Nephron (organoid): ENCODE measurements around the gene SYTL5.
A peak's percentile ranks its signal among the peaks of the same experiment; 100 is the strongest.

Experiments used
- H3K27ac Mint-ChIP-seq, 3 experiments: 2 replicates each; pipeline ENCODE4 v1.8.0; 2020; ENCODE audit warnings: mixed read lengths in 3 of 3, mild to moderate bottlenecking in 2 of 3, moderate library complexity in 1 of 3
- H3K27me3 Mint-ChIP-seq: 2 replicates; pipeline ENCODE4 v1.8.0; 2021; ENCODE audit warnings: low read depth, mild to moderate bottlenecking, moderate library complexity, mixed read lengths
- H3K36me3 Mint-ChIP-seq: 2 replicates; pipeline ENCODE4 v1.8.0; 2020; ENCODE audit warnings: low read depth, mixed read lengths
- H3K4me1 Mint-ChIP-seq: 2 replicates; pipeline ENCODE4 v1.8.0; 2020; ENCODE audit warnings: mixed read lengths
- H3K4me3 Mint-ChIP-seq, 3 experiments: 2 replicates each; pipeline ENCODE4 v1.8.0; 2020; ENCODE audit warnings: mild to moderate bottlenecking in 3 of 3, mixed read lengths in 3 of 3, moderate library complexity in 2 of 3
- H3K9me3 Mint-ChIP-seq: 2 replicates; pipeline ENCODE4 v1.8.0; 2020; ENCODE audit warnings: mixed read lengths
- CTCF ChIP-seq, 3 experiments: fragments of 200-600 bp; sonication (generic); IDR thresholded peaks; one replicate each; pipeline ENCODE4 v1.5.0; 2021; ENCODE audit warnings: antibody characterized with exemption in 3 of 3; ENCODE audit not compliant: unreplicated experiment in 3 of 3

SYTL5 gene

GRCh38 chrX:38004046-38004445, 2.3 kb upstream of the SYTL5 start:
- Mint-ChIP-seq H3K9me3 (peaks cover 15% of the 10 kb centered on the region), H3K27ac (no peak overlapping the region), H3K27me3 (no peaks in the 10 kb centered on the region), H3K4me3 (no peak overlapping the region), H3K36me3 (no peaks in the 10 kb centered on the region), H3K4me1 (no peaks in the 10 kb centered on the region)
- TF ChIP-seq CTCF (IDR thresholded peaks at IDR 0.05; ENCODE audit: unreplicated experiment in 3 of 3) = no peak

DNA sequence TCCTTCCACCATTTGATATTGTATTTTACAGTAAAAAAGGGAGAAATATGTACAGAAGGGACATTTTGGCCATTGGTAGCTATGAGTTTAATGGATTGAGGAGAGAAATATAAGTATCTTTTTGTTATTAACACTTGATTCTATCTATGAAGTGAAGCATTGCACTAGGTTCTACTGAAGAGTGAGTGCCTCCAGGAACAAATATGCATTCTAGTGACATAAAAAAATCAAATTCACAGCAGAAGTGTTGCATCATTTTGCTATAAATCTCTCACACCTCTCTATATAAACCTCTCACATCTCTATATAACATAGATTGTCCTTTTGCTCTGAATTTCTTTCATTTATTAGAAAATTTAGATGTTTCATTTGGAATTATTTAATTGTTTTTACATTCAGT, 425 bp downstream of the SYTL5 start:
- no peaks in the 10 kb centered on the region for H3K27me3 Mint-ChIP-seq
- H3K4me1 Mint-ChIP-seq = no peaks in the 10 kb centered on the region
- TF ChIP-seq CTCF (IDR thresholded peaks at IDR 0.05; ENCODE audit: unreplicated experiment in 3 of 3) = no peak
- peak overlapping the region in 1 of 3 experiments; percentile 66 for H3K4me3 Mint-ChIP-seq
- H3K27ac Mint-ChIP-seq = peak overlapping the region in 2 of 3 experiments; percentile 16 to 86
- H3K9me3 Mint-ChIP-seq = peaks cover 9% of the 10 kb centered on the region
- no peaks in the 10 kb centered on the region for H3K36me3 Mint-ChIP-seq

- TF ChIP-seq CTCF (IDR thresholded peaks at IDR 0.05; ENCODE audit: unreplicated experiment in 3 of 3) = peak in 1 of 3 experiments; percentile 20
- Mint-ChIP-seq H3K4me3 (no peak overlapping the region), H3K9me3 (peaks cover 9% of the 10 kb centered on the region), H3K27ac (peak overlapping the region in 1 of 3 experiments; percentile 86), H3K27me3 (no peaks in the 10 kb centered on the region), H3K36me3 (no peaks in the 10 kb centered on the region), H3K4me1 (no peaks in the 10 kb centered on the region)
These were observed 2.3 kb downstream of the SYTL5 start for GRCh38 chrX:38008658-38009057.

- Mint-ChIP-seq H3K27me3 (no peaks in the 10 kb centered on the region), H3K4me1 (no peaks in the 10 kb centered on the region), H3K9me3 (no peaks in the 10 kb centered on the region), H3K4me3 (no peak overlapping the region), H3K27ac (no peak overlapping the region), H3K36me3 (no peaks in the 10 kb centered on the region)
- no peak for TF ChIP-seq CTCF (IDR thresholded peaks at IDR 0.05; ENCODE audit: unreplicated experiment in 3 of 3)
These were observed 3.3 kb downstream of the SYTL5 start for GRCh38 chrX:38009641-38010040.

- no peaks in the 10 kb centered on the region for H3K36me3 Mint-ChIP-seq
- peaks cover 16% of the 10 kb centered on the region for H3K4me1 Mint-ChIP-seq
- H3K4me3 Mint-ChIP-seq = peak overlapping the region in 2 of 3 experiments; percentile 9 to 17
- H3K9me3 Mint-ChIP-seq = peaks cover 2% of the 10 kb centered on the region
- H3K27ac Mint-ChIP-seq = peak overlapping the region; percentile 92 to 94 (median 93)
- no peak for TF ChIP-seq CTCF (IDR thresholded peaks at IDR 0.05; ENCODE audit: unreplicated experiment in 3 of 3)
- no peaks in the 10 kb centered on the region for H3K27me3 Mint-ChIP-seq
These were observed 12.5 kb downstream of the SYTL5 start for GRCh38 chrX:38018766-38019425.

DNA sequence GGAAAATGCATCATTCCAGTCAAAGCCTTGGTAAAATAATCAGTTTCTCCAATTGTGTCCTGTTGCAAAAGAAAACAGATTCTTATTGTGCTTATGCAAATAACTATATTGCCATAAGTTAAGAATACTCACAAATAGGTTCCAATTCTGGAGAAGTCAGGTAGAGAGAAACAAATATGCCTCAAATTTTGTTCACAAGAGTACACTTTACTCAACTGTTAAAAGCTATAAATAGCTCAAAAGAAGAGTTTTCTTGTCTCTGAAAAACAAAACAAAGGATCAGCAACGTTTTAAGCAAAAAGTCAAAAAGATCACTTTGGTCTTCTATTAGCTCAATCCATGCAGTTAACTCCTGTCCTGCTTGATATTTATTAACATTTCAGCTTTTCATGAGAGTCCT, 21.9 kb downstream of the SYTL5 start:
- H3K36me3 Mint-ChIP-seq = no peaks in the 10 kb centered on the region
- no peak overlapping the region for H3K27ac Mint-ChIP-seq
- no peak for TF ChIP-seq CTCF (IDR thresholded peaks at IDR 0.05; ENCODE audit: unreplicated experiment in 3 of 3)
- peaks cover 15% of the 10 kb centered on the region for H3K9me3 Mint-ChIP-seq
- H3K4me1 Mint-ChIP-seq = no peaks in the 10 kb centered on the region
- H3K27me3 Mint-ChIP-seq = no peaks in the 10 kb centered on the region
- no peak overlapping the region for H3K4me3 Mint-ChIP-seq
